Mesodermal cell (in vitro differentiated cells): ENCODE measurements around the gene KIAA1671.

Experiments used
- H3K27ac ChIP-seq: 2 replicates; pipeline ENCODE4 v1.7.0; 2013; ENCODE audit warnings: mild to moderate bottlenecking, low read depth, low read length, moderate library complexity; ENCODE audit not compliant: severe bottlenecking
- H3K36me3 ChIP-seq: 2 replicates; pipeline ENCODE4 v1.7.1; 2013; ENCODE audit warnings: mild to moderate bottlenecking, low read length, moderate library complexity; ENCODE audit not compliant: control insufficient read depth, insufficient read depth
- H3K4me1 ChIP-seq: one replicate; pipeline ENCODE4 v1.7.1; 2013; ENCODE audit warnings: mild to moderate bottlenecking, low read length; ENCODE audit not compliant: insufficient read depth, control insufficient read depth, poor library complexity, severe bottlenecking
- H3K4me3 ChIP-seq: 2 replicates; pipeline ENCODE4 v1.7.0; 2013; ENCODE audit warnings: low read length, control low read depth, mild to moderate bottlenecking; ENCODE audit not compliant: insufficient read depth, poor library complexity, severe bottlenecking; ENCODE audit errors: extremely low read depth
- H3K9me3 ChIP-seq: 2 replicates; pipeline ENCODE4 v1.7.1; 2013; ENCODE audit warnings: mild to moderate bottlenecking, low read length, moderate library complexity; ENCODE audit not compliant: control insufficient read depth
- WGBS, 2 experiments: methylation state at CpG; one replicate each; pipeline ENCODE4 v1.1.5; 2013; ENCODE audit warnings: missing lambda C conversion rate in 2 of 2; ENCODE audit not compliant: insufficient coverage in 2 of 2; 5-methylcytosine and 5-hydroxymethylcytosine counted together

KIAA1671 gene

GRCh38 chr22:24937114-24937513, 15.4 kb upstream of the KIAA1671 start:
- H3K9me3 ChIP-seq = no peaks in the 10 kb centered on the region
- H3K4me1 ChIP-seq = no peaks in the 10 kb centered on the region
- no peaks in the 10 kb centered on the region for H3K36me3 ChIP-seq
- no peak overlapping the region for H3K4me3 ChIP-seq
- no peak overlapping the region for H3K27ac ChIP-seq
- WGBS, 2 experiments = 45 to 80% methylated on average over 2 of the region's 2 CpGs

- Histone ChIP-seq H3K27ac (no peak overlapping the region), H3K36me3 (no peaks in the 10 kb centered on the region), H3K4me3 (no peak overlapping the region), H3K9me3 (no peaks in the 10 kb centered on the region), H3K4me1 (no peaks in the 10 kb centered on the region)
- 27 to 31% methylated on average over 10 to 11 of the region's 11 CpGs for WGBS, 2 experiments
Observed at GRCh38 chr22:24938741-24939341, 13.7 kb upstream of the KIAA1671 start.

- no peak overlapping the region for H3K27ac ChIP-seq
- no peaks in the 10 kb centered on the region for H3K36me3 ChIP-seq
- no peak overlapping the region for H3K4me3 ChIP-seq
- H3K4me1 ChIP-seq = no peaks in the 10 kb centered on the region
- H3K9me3 ChIP-seq = no peaks in the 10 kb centered on the region
- WGBS, 2 experiments = 100% methylated on average over 2 of the region's 3 CpGs
Observed at GRCh38 chr22:24942301-24942700, 10.2 kb upstream of the KIAA1671 start.

GRCh38 chr22:24944217-24944937, 8.1 kb upstream of the KIAA1671 start:
- H3K36me3 ChIP-seq = no peaks in the 10 kb centered on the region
- 93 to 94% methylated on average over 8 to 10 of the region's 10 CpGs for WGBS, 2 experiments
- no peaks in the 10 kb centered on the region for H3K4me1 ChIP-seq
- H3K4me3 ChIP-seq = no peak overlapping the region
- H3K9me3 ChIP-seq = no peaks in the 10 kb centered on the region
- no peak overlapping the region for H3K27ac ChIP-seq

- Histone ChIP-seq H3K4me1 (no peaks in the 10 kb centered on the region), H3K27ac (no peak overlapping the region), H3K4me3 (no peak overlapping the region), H3K9me3 (no peaks in the 10 kb centered on the region), H3K36me3 (no peaks in the 10 kb centered on the region)
- 83 to 92% methylated on average over 2 of the region's 4 CpGs for WGBS, 2 experiments
Observed at GRCh38 chr22:24945430-24945829, 7.1 kb upstream of the KIAA1671 start.

- H3K4me1 ChIP-seq = no peaks in the 10 kb centered on the region
- H3K36me3 ChIP-seq = no peaks in the 10 kb centered on the region
- H3K4me3 ChIP-seq = no peak overlapping the region
- no peak overlapping the region for H3K27ac ChIP-seq
- no peaks in the 10 kb centered on the region for H3K9me3 ChIP-seq
- 89 to 100% methylated on average over 7 of the region's 7 CpGs for WGBS, 2 experiments
Observed at GRCh38 chr22:24947383-24947782, 5.1 kb upstream of the KIAA1671 start.

- Histone ChIP-seq H3K9me3 (no peaks in the 10 kb centered on the region), H3K36me3 (no peaks in the 10 kb centered on the region), H3K4me3 (no peak overlapping the region), H3K27ac (no peak overlapping the region), H3K4me1 (no peaks in the 10 kb centered on the region)
- 73 to 74% methylated on average over 12 of the region's 12 CpGs for WGBS, 2 experiments
Observed at GRCh38 chr22:24947881-24948280, 4.6 kb upstream of the KIAA1671 start.

- H3K9me3 ChIP-seq = no peaks in the 10 kb centered on the region
- peaks cover under 1% of the 10 kb centered on the region for H3K4me1 ChIP-seq
- no peak overlapping the region for H3K4me3 ChIP-seq
- no peak overlapping the region for H3K27ac ChIP-seq
- WGBS, 2 experiments = 91 to 92% methylated on average over 11 of the region's 13 CpGs
- H3K36me3 ChIP-seq = no peaks in the 10 kb centered on the region
Observed at GRCh38 chr22:24948356-24949202, 3.9 kb upstream of the KIAA1671 start.

GRCh38 chr22:24950272-24950902, 2.1 kb upstream of the KIAA1671 start:
- Histone ChIP-seq H3K9me3 (no peaks in the 10 kb centered on the region), H3K27ac (no peak overlapping the region), H3K36me3 (no peaks in the 10 kb centered on the region), H3K4me1 (peaks cover 18% of the 10 kb centered on the region), H3K4me3 (no peak overlapping the region)
- 5 to 8% methylated on average over 4 of the region's 7 CpGs for WGBS, 2 experiments

- H3K27ac ChIP-seq = peak overlapping the region; percentile 88
- H3K4me1 ChIP-seq = peaks cover 22% of the 10 kb centered on the region
- H3K36me3 ChIP-seq = no peaks in the 10 kb centered on the region
- peak overlapping the region; percentile 66 for H3K4me3 ChIP-seq
- no peaks in the 10 kb centered on the region for H3K9me3 ChIP-seq
- WGBS, 2 experiments = 0% methylated on average over 28 to 35 of the region's 35 CpGs
Observed at GRCh38 chr22:24952837-24953383, 394 bp downstream of the KIAA1671 start.
